Fibroblast of skin of abdomen (primary cell): ENCODE results near the gene IRF4.

Experiments used
- DNase-seq: peaks from one replicate; pipeline ENCODE4 v3.0.0-alpha.2; 2013

The IRF4 gene

DNA sequence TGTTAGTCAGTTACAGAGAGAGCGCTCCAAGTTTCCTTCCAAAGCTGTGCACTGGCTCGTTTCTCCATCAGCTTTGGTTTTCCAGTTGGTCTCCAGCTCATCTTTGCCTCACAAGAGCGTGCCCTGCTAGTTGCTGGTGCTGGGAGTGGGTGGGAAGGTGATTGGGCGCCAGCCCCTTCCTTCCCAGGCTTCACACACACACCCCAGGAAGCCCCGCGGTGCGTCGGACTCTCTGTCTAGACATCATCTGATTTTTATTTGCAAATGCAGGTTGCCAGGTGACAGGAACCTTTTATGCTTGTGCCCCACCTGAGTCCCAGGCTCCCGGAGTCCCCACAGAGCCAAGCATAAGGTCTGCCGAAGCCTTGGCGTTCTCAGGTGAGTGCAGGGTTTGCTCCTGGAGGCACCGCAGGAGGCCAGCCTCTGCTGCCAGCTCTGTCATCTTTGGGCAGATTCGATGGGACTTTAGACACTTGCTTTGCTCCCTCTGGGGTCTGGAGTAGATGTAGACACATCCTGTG lies 7.1 kb downstream of the IRF4 start:
- DNase-seq: no peak

DNA sequence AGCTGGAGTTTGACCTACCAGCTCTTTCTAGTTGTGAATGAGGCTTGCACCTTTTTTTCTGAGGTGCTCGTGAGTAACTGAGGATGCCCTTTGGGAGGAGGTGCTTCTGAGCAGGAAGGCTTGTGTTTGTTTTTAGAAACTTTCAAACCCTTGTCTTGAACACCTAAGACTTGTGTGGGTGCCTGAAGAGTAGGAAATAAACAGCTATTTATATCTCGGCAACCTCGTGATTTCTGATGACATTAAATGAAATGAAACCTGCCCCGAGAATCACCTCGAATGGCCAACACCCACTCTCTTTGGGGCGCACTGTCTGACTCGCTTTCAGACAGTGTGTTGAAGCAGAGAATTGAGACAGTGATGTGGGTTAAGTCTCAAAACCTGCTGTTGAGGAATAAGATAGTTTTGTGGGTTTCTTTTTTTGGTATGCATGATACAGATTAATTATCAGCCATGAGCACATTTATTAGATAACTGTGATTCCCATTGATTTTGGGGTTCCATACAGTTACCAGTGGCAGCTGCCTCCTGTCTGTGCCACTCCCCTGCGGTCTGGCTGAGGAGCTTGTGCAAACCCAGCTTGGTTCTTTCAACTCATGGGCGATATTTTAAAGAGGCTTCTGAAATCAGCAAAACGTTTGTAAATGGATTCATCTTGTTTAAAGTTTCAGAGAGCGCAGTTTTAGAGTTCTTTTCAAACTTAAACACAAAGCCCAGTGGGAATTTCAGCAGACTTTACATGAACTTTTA lies 8.4 kb downstream of the IRF4 start:
- DNase-seq: no peak

DNA sequence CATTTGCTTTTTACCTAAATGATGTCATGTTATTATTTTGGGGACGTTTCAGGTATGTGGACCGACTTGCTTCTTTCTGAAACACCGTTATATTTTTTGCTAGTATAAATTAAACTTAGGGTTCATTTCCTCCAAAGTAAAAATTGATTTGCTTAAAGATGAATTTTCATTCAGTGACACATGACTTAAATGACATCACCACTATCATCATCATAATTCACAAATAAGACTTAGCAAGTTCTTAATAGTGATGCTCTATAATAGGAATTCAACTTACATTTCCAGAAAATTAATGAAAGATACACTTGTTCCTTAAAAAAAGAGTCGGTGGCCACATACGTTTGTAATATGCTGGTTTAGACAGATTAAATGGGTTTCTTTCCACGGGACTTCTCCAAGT lies 9.3 kb downstream of the IRF4 start:
- no peak for DNase-seq

DNA sequence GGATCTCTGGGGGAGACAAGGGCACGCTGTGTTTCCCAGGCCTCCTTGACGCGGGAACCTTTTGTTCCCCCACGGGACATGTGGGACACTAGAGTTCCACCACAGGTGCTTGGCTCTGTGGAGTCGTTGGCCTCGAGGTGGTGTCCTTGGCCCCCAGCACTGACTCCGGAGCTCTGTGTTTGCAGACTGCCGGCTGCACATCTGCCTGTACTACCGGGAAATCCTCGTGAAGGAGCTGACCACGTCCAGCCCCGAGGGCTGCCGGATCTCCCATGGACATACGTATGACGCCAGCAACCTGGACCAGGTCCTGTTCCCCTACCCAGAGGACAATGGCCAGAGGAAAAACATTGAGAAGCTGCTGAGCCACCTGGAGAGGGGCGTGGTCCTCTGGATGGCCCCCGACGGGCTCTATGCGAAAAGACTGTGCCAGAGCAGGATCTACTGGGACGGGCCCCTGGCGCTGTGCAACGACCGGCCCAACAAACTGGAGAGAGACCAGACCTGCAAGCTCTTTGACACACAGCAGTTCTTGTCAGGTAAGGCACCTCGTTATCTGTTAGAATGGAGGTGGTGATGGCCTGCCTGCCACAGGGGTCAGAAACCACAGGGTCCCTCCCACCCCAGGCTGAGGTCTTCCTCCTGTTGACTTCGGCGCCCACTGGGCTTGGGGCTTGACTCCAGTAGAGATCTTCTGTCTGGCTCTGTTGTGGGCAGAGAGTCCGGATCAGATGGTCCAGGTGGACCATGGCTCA lies 9.9 kb downstream of the IRF4 start:
- no peak for DNase-seq

DNA sequence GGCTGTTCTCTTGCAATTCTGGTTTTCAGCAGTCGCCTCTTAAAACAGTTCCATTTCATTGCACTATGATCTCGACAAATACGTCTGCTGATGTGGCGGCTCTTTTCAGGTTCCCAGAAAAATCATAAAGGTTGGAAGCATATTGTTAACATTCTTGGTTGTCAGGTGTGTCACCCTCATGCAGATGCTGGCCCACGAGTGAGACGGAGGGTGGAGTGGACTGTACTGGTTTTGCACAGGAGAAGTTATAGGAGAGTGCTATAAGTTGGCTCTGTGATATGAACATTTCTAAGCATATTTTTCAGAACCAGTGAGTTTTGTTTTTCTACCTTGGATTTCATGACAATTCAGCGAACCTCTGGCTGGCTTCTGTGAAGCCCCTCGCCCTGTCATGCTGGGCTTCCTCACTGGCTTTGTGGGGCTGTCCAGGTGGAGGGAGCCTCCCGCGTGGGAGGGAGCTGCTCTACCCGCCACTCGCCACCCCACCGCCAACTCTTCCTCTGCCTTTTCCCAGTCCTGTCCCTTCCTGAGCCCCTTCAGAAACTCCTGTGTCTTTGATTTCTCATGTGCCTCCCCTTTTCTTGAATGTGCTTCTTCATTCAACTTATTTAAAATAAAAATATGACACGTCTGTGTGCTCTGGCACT lies 10.6 kb downstream of the IRF4 start:
- DNase-seq: no peak

DNA sequence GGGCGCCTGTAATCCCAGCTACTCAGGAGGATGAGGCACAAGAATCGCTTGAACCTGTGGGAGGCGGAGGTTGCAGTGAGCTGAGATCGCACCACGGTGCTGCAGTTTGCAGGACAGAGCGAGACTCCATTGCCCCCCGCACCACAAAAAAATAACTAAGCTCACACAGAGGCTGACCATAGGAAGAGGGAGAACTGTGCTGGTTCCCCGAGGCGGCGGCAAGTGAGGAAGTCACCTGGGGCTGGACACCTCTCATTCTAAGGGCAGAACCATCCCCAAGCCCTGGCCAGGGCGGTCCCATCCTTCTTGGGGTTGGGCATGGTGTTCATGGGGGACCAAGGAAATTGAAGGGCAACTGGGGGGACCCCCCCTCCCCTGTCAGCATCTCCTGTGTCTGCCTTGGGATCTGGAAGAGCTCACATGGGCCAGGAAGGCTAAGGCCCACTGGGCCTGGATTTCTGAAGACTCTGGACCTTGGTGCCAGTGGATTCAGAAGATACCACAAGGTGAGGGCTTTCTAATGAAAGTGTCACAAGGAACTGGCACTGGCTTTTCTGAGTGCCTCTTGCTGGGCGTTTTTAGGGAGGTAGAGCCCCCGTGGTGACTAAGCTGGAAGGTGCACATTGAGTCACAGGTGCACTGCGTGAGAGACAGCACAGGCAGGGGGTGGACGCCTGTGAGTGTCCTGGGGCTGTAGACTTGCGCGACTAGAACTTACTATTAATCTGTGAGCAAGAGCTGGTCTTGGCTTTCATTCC lies 11.5 kb downstream of the IRF4 start:
- DNase-seq: no peak

DNA sequence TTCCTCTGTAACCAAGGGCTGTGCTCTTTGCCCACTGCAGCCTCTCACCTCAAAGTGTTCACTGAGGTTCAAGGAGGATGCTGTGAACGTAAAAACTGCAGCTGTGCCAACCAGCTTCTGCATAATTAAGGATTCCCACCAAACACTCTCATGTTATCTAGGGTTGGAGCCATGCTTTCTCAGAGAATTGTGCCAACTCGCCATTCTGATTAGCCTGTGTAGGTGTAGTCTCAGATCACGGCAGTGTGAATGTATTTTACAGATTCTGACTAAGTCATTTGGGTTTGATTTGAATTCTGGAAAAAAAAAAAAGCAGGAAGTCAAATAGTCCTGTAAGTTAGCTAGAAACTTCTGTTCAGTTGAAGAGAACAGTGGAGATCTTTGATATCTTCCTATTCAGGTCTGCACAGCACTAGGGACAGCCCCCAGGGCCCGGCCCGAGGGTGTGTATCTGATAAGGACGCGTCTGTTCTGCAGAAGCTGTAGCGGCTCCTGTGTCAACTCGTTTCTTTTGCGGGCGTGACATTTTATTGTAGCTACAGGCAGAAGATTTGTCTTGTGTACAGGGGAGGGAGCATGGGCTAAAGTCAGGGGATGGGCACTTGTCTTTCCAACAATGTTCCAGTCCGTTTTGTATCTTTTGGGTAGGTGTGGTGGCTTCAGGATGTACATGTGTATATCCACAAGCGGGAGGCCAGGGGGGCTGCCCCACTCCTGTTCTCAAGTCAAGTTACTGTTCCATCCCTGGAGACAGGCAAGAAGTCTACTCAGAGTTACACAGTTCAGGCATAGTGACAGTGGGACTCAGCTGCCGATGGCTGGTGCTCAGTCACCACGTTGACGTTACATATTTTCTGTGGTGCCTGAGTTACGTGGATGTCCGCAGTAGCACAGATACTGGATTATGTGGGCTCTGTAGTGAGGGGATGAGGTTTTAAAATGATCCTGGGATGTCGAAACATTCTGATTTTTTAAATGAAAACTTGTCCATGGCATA lies 12.4 kb downstream of the IRF4 start:
- DNase-seq: no peak

DNA sequence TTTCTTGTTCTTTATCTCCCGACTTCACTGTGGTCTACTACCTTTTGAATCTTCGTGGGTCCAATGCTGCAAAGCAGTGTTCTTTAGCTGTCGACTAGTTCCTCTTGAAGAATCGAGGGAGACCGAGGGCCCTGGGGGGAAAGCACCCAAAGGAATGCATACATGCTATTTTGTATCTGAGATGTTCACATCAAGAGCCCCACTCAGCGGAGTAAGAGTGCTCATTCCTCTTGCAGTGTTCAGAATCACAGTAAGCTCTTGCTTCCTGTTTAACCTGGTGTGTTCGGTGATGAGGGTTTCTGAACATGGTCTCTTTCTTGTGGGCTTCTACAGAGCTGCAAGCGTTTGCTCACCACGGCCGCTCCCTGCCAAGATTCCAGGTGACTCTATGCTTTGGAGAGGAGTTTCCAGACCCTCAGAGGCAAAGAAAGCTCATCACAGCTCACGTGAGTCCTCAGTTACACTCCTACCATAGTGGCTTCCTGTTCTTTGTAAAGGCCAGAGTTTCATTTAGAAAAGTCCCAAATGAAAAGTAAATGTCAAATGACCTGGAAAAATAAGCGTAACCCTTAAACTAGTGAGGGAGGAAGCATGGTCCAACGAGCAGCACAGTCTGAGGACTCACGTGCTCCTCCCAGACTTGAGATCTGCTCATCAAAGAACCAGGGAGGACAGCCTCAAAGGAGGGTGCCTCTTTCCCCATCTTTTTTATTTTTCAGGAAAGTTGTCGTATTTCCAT lies 13.3 kb downstream of the IRF4 start:
- no peak for DNase-seq

DNA sequence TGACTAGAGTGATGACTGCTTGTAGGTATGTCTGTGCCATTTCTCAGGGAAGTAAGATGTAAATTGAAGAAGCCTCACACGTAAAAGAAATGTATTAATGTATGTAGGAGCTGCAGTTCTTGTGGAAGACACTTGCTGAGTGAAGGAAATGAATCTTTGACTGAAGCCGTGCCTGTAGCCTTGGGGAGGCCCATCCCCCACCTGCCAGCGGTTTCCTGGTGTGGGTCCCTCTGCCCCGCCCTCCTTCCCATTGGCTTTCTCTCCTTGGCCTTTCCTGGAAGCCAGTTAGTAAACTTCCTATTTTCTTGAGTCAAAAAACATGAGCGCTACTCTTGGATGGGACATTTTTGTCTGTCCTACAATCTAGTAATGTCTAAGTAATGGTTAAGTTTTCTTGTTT lies 16.6 kb downstream of the IRF4 start:
- no peak for DNase-seq

DNA sequence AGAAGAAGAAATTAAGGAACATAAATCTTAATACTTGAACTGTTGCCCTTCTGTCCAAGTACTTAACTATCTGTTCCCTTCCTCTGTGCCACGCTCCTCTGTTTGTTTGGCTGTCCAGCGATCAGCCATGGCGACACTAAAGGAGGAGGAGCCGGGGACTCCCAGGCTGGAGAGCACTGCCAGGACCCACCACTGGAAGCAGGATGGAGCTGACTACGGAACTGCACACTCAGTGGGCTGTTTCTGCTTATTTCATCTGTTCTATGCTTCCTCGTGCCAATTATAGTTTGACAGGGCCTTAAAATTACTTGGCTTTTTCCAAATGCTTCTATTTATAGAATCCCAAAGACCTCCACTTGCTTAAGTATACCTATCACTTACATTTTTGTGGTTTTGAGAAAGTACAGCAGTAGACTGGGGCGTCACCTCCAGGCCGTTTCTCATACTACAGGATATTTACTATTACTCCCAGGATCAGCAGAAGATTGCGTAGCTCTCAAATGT lies 17.1 kb downstream of the IRF4 start:
- peak; percentile 13 for DNase-seq

DNA sequence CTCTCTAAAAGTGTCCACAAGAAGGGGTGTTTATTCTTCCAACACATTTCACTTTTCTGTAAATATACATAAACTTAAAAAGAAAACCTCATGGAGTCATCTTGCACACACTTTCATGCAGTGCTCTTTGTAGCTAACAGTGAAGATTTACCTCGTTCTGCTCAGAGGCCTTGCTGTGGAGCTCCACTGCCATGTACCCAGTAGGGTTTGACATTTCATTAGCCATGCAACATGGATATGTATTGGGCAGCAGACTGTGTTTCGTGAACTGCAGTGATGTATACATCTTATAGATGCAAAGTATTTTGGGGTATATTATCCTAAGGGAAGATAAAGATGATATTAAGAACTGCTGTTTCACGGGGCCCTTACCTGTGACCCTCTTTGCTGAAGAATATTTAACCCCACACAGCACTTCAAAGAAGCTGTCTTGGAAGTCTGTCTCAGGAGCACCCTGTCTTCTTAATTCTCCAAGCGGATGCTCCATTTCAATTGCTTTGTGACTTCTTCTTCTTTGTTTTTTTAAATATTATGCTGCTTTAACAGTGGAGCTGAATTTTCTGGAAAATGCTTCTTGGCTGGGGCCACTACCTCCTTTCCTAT lies 17.9 kb downstream of the IRF4 start:
- no peak for DNase-seq

DNA sequence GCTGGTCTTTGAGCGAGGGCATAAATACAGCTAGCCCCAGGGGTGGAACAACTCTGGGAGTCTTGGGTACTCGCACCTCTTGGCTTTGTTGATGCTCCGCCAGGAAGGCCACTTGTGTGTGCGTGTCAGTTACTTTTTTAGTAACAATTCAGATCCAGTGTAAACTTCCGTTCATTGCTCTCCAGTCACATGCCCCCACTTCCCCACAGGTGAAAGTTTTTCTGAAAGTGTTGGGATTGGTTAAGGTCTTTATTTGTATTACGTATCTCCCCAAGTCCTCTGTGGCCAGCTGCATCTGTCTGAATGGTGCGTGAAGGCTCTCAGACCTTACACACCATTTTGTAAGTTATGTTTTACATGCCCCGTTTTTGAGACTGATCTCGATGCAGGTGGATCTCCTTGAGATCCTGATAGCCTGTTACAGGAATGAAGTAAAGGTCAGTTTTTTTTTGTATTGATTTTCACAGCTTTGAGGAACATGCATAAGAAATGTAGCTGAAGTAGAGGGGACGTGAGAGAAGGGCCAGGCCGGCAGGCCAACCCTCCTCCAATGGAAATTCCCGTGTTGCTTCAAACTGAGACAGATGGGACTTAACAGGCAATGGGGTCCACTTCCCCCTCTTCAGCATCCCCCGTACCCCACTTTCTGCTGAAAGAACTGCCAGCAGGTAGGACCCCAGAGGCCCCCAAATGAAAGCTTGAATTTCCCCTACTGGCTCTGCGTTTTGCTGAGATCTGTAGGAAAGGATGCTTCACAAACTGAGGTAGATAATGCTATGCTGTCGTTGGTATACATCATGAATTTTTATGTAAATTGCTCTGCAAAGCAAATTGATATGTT lies 19.2 kb downstream of the IRF4 start:
- no peak for DNase-seq

DNA sequence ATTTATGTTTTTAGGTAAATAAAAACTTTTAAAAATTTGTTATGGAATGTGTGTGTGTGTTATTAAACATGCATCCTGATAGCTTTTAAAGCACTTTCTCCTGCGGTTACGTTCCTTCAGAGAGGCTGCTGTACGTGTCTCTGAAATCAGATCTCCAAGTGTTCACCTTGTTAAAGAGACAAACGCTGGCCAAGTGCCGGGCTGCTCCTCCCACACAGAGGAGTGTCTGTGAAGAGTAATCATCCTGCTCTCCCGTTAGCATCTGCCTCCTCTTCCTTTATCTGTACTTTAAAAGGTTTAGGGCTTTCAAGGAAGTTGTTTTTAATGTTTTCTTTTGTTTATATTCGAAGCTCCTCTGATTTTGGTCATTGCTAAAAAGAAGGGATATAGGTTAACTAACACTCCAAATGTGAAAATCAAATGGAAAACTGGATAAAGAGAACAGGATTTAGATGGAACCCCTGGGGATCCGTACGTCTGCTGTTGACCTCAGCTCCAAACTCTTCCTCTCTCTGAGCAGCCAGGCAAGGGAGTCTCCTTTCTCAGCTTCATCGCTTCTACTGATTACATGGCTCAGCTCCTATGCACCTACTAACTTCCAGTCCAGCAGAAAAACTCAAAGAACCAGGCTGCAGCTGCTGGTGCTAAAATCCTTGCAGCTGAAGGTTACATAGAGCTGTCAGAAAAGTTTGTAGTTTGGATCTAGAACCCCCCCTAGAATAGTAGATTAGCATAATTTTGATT lies 20.0 kb downstream of the IRF4 start:
- DNase-seq: no peak

DNA sequence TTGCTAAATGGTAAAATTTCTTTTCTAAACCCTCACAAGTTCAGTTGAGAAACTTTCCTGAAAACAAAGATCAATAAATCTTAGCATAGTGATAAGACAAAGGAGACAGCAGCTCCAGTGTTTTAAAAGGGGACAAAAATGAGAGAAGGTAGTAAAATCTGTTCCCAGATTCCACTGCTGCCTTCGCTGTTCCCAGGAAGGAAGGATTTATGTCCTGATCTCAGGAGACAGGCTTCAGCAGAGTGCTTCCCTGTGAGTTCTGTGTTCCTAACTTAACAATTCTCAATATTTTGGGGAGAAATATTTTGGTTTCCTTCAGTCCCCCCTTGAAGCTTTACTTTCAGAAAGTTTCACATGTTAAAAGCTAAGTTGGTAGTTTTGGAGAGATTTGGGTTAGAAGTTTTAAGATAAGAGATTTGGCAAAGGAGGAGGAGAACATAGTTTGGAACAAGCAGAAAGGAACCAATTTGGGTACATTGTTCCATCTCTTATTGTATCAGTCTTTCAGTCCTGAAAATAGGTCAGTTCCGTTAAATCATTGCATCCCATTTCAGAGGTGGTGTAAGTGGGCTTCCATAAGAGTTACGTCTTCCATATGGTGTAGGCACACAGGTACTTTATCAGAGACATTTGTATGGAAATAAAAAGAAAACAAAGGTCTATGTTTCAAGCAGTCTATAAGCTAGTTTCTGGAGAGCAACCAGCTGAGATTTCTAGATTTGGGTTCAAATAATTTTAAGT lies 20.8 kb downstream of the IRF4 start:
- DNase-seq: no peak

DNA sequence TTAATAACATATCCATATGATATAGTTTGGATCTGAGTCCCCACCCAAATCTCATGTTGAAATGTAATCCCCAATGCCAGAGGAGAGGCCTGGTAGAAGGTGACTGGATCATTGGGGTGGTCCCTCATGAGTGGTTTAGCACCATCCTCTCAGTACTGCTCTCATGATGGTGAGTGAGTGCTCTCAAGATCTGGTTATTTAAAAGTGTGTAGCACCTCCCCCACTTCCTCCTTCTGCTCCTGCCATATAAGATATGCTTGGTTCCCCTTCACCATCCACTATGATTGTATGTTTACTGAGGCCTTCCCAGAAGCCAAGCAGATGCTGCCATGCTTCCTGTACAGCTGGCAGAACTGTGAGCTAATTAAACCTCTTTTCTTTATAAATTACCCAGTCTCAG lies 22.9 kb downstream of the IRF4 start:
- DNase-seq: no peak

DNA sequence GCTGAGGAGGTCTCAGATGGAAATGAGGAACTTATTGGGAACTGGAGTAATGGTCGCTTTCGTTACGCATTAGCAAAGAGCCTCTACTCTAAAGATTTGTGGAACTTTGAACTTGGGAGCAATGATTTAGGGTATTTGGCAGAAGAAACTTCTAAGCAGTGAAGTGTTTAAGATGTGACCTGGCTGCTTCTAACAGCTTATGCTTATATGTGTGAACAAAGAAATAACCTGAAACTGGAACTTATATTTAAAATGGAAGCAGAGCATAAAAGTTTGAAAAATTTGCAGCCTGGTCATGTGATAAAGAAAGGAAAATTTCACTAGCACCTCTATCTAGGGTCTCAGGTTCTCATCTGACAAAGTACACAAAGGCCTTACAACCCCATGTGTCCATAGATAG lies 23.5 kb downstream of the IRF4 start:
- no peak for DNase-seq

DNA sequence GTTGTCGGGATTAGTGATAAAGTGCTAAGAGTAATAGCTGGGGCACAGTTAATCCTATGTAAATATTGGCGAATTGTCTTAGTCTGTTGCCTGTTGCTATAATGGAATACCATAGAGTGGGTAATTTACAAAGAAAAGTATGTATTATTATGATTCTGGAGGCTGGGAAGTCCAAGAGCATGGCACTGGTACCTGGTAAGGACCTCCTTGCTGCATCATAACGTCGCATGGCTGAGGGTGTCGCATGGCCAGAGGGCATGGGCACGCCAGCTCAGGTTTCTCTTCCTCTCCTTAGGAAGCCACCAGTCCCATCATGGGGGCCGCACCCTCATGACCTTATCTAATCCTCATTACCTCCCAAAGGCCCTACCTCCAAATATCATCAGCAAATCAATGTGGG lies 29.7 kb downstream of the IRF4 start:
- no peak for DNase-seq
